HG03196 (cell line): ENCODE results near the gene TMEM30A.

Experiments used
- ATAC-seq: cut with Tn5 transposase; IDR thresholded peaks from one replicate; pipeline ENCODE4 v1.9.1; 2021; ENCODE audit not compliant: unreplicated experiment

Gene TMEM30A

DNA sequence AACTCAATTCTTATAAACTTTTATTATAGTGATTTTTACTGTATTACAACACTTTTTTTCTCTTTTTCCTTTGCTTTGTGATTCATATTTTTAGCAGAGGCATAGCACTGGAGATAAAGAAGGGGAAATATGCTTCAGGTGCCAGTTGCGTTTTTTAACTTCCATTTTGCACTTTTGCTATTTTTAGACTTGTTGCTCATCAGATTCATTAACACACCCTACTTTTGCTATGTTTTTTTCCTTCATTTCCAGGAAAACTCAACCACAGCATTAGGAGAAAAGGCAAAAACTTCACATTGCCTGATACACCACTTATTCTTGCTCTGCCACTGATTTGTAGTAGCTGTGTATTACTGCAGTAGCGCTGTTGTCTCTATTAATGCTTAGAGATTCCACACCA is 8.0 kb upstream of the TMEM30A start:
- ATAC-seq = no peak

DNA sequence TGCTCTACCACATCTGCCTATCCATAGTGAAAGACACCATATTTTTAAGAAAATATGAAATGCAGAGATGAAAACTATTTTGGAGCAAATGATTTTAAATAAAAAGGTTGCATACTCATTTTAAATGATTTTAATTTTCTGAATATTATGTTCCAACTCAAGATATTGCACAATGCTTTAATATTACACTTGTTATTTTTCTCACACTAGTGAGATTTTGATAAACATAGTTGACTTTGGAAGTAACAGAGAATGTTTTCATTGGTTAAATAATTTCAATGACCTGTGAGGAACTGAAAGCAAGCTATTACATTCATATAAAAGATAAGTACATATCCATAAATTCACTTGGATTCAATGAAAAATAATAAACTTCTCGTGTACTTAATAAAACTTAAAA is 7.2 kb upstream of the TMEM30A start:
- no peak for ATAC-seq

DNA sequence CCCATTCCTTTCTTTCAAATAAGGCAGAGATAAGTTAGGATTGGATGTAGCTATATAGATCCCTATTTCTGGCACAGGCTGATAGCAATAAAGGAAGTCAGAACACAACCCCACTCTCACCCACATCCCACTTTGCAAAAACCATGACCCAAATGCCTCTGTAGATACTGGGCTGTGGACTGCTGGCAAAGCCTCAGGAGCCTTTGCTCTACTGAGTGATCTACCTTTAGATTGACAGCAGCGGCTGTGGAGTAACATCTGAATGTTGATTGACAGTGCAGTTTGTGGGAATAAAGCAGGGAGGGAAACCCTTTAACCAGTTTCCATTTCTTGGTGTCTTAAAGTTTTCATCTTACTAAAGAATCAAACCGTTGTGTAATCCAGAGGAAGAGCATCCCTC is 6.7 kb upstream of the TMEM30A start:
- no peak for ATAC-seq

DNA sequence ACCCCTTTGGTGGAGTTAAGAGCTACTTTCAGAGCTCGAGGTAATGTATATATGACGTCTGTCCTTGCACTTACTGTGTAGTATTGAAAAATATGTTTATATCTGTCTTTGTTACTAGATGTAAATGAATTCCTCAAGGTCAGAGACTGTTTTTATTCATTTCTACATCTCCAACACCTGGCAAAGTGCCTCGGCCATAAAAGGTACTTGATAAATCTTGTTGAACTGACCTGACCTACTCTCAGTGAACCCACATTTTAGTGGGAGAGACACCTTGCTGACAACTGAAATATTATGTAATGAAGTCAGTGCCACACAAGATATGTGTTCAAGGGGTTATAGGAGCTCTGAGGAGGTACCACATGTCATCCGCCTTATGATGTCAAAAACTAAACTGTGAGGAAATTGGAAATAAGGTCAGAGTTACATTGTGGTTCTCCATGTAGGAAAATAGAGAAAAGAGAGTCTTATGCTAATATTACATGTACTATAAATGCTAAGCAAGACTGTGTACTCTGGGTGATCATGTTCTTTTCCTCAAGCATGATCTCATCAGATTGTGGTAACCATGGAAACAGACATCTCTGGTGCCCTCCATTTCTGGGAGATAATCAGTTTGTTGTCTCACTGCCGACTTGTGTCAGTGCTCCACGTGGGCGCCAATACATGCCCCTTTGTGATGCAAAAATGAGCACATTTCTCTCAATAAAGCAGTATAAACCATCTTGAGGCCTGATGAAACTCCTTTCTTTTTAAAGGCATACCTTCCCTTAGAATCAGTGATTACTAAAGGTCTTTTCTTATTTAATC is 5.7 kb upstream of the TMEM30A start:
- ATAC-seq = no peak

DNA sequence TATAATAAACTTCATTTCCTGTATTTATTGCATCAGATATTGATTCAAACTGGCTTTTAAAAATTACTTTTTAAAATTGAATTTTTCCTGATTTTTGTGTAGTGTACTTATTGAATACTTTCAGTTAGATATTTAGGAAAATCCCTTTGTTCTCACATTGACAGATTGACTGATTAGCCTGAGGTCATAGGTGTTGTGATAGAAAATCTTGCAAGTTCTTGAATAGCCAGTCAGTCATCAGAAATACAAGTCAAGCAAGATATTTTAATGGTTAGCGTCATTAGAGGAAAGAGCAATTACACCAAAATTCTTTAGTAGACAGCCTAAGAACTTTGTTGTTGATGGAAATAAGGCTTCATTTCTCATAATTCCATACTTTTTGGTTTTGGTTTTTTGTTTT is 3.4 kb upstream of the TMEM30A start:
- no peak for ATAC-seq

DNA sequence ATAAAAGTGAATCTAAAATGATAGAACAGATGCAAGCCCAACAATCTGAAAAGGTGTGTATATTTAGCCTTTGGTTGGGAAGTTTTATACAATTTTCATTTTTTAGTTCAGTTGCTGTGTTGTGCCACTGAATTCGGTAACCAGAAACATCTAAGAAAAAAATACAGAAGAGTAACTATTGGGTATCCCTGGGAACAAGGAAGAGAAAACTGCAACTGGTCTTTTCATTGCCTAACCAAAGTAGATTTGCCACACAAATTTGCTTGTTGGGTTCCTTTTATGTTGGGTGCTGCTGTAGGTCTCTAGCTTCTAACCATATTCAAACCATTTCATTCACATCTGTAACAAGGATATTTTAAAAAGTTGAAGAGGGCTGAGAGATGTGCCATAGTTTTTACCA is 2.8 kb upstream of the TMEM30A start:
- ATAC-seq = no peak

DNA sequence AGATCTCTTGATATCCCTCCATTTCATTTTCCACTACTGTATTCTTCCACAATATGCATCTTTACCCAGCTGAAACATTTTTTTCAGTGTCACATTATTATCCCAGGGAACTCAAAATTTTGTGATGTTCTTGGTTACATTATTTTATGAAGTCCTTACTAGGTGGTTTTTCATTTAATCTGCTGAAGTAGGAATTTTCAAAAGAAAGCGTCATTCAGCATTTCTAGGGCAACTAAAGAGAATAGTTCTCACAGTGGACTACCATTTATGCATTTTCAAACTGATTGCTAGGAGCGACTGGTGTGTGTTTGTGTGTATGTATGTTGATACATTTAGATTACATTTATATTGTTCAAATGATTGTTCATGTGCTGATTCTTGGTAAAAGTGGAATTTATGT is 2.4 kb upstream of the TMEM30A start:
- no peak for ATAC-seq

DNA sequence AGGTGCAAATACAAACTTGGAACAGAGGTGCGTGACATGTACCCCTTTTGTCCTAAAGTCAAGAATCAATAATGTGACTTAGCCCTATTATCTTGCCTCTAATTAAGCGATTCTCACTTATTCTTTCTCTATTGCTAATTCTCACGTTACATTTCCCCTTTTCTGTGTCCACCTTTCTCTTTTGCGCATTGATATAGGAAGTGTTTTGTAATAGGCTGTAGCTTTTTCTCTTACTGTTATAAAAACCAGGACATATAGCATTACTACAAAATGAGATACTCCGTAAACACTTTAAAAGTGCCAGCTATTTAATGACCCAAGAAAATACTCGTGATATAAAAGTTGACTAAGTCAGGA is 669 bp upstream of the TMEM30A start:
- peak; percentile 6 for ATAC-seq

DNA sequence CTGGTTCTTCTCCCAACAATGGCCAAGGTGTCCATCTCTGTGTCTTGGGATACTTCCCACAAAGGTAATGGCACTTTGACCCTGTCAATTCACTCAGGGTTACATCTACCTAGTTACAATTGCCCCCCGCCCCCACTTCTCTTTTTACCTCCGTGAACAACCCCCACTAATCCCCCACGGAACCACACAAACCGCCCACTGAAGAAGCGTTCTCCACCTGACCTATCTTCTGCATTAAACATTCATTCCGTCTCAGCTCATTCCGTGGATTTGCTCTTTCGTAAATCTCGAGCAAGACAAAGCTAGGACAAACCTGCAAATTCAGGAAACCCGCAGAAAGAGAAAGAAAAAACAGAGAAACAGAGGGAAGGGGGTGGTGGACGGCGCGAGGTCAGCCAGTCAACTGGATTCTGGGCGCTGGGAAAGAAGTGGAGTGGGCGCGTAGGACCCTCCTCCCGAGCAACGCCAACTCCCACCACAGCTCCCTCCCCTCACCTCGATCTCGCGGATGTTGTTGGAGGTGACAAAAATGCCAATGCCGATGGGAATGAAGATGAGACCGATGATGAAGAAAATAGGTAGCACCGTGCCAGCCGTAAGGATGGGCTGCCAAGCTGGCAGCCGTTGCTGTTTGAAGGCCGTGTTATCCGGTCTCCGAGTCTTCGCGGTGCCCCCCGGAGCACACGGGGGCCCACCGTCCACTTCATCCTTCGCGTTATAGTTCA is 523 bp downstream of the TMEM30A start:
- peak; percentile 1 for ATAC-seq

DNA sequence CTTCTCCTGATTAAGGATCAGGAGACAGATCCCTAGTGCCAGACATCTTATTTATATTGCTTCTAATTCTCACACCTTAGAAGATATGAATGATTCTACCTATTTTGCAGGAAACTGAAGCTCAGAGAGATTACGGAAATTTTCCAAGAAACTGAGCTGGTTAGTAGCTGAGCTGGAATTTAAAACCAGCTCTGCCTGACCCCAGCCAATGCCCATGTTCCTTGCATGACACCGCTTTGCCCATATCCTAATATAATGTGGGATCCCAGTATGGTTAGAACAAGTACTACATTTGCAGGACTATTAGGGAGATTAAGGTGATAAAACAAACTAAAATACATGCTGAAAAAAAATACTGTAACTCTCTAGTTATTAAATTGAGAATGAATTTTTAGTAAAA is 1.9 kb downstream of the TMEM30A start:
- ATAC-seq = no peak

DNA sequence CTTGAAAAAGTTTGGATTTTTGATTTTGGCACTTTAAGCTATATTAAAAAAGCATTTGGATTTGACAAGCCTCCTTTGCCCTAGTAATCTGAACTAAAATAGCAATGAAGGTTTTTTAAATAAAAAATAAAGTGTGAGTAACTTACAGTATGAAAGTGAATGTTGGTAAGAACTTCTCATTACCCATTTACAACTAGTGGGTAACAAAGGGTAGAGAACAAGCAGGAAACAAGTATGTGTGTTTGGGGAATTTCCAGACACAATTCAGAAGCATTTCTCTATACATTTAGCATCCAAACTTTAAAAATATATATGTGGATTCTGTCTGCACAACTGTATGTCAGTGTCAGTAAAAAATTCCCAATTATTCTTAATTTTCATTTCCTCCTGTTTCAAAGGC is 2.9 kb downstream of the TMEM30A start:
- no peak for ATAC-seq

DNA sequence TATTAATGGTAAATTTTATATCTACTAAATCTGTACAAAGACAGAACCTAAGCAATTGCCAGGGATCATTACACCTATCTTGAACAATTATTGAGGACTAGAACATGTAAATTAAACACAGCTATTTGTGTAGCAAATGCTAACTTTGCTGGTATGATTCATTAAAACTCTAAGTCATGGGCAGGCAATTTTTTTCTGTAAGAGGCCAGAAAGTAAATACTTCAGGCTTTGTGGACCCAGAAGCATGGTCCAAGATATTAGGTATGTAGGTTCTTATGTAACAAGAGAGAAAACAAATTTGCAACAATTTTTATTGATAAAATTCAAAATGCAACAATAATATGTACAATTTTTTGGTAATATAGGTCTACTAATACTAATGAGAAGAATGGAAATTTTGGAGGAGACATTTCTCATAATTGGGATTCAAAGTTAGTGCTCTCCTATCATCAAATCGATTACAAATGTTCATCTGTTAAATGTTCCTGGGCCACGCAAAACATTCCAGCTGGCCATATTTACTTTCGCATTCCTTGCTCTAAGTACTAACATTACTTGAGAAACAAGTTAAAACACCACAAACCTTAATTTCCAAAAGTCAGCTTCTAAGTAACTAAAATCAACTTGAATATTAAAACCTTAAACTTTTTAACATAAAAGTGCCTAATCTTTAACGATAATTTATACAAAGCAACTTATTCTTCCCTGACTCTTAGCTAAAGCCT is 4.3 kb downstream of the TMEM30A start:
- ATAC-seq = no peak

DNA sequence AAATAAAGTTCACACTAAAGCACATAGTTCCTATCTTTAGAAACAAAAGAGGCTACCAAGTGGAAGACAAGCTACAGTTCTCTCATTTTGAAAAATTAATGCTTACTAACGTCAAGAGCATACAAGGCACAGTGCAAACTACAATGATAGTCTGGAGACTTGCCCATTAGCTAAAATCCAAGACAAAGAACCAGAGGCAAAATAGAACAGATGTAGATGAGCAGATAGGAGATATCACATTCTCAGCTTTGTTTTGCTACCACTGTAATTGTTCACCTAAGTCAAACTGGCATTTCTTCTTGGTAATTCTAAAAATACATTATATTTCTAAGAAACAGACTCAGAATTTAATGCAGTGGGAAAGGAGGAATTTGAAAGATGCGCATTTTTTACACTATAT is 5.2 kb downstream of the TMEM30A start:
- no peak for ATAC-seq

DNA sequence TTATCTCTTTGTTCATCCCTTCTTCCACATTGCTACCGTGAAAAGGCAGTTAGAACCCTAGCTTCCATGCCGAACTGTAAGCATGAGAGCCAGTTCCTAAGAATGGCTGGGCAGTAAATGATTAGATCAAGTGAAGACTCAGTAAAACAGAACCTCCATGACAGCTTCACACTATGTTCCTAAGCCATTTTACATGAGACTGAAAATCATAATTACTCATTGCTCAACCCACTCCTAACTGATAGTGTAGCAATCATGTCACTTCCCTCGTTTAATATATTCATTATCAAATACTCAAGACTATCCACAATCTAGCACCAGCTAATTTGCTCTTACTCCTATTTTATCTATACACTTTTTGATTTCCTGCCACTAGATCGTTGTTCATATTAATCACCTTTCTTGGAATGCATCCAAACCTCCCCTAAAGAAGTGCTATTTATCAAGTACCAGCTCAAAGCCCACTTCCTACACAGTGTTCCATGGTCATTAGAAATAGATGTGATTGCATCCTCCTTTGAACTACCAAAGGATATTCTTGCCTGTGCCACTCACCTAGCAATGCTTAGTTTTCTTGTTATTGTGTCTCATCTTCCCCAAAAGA is 6.0 kb downstream of the TMEM30A start:
- ATAC-seq = no peak

DNA sequence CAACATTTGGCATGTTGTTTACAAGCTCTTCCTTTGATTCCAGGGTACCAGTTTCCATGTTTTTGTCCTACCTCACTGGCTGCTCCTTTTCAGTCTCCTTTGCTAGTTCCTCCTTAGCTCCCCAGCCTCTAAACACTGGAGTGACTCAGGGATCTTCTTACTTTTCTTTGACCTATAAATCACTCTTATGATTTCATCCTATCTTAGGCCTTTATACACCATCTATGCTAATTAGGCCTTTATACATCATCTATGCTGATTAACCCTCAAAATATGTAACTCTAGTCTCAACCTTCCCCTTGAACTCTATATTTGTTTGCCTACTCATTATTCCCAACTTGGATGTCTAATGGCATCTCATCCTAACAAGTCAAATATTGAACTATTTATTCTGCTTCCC is 9.5 kb downstream of the TMEM30A start:
- ATAC-seq = no peak

DNA sequence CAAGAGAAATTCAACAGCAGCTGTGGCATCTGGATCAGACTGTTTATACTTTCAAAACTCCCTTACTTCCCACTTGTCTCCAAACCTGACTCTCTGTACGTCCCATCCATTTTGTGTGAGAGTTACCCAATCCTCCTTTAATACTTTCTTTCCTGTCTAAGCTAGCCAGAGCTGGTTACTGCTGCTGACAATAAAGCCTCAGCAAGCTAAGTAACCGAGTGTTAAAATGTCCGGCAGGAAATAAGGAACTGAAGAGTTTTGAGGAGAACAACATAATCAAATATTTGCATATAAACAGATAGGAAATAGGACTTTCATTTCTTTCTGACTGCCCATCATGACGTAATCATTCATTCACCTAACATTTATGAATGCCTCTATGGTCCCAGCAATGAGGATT is 11.6 kb downstream of the TMEM30A start:
- ATAC-seq = no peak

DNA sequence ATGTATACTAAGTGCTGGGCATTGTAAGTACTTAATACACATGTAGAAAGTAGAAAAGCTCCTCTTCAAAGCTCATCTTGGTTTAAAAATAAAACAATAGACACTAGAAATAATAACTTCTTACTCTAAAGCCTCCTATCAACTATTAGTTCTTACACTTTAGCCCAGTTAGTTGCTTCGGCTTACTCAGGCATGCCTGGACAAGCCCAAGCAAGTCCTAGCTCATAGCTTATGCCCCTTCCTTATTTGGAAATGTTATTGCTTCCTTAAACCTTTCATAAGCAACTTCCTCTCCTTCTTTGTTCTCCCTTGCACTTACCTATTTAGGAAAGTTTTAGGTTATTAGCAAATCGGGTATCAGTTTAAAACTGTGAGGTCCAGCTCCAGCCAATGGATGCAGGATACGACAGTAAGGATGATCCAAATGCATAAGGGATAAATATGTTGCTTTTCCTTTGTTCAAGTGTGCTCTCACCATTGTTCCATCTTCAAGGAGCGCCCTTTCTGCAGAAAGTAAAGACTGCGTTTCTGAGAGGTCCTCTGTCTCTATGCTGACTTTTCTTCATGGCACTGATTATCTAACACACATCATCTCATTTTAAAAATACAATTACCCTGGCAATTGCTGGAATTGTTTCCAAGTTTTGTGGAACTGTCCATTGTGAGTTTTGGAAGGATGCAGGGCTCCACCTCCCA is 12.3 kb downstream of the TMEM30A start:
- no peak for ATAC-seq

DNA sequence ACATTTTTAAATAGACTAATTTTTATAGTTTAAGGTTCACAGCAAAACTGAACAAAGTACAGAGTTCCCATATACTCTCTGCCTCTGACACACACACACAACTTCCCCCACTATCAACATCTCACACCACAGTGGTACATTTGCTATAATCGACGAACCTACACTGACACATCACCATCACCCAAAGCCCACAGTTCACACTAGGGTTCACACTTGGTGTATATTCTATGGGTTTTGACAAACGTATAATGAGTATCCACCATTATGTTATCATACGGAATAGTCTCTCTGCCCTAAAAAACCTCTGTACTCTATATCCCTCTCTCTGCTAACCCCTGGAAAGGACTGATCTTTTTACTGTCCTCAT is 15.6 kb downstream of the TMEM30A start:
- no peak for ATAC-seq

DNA sequence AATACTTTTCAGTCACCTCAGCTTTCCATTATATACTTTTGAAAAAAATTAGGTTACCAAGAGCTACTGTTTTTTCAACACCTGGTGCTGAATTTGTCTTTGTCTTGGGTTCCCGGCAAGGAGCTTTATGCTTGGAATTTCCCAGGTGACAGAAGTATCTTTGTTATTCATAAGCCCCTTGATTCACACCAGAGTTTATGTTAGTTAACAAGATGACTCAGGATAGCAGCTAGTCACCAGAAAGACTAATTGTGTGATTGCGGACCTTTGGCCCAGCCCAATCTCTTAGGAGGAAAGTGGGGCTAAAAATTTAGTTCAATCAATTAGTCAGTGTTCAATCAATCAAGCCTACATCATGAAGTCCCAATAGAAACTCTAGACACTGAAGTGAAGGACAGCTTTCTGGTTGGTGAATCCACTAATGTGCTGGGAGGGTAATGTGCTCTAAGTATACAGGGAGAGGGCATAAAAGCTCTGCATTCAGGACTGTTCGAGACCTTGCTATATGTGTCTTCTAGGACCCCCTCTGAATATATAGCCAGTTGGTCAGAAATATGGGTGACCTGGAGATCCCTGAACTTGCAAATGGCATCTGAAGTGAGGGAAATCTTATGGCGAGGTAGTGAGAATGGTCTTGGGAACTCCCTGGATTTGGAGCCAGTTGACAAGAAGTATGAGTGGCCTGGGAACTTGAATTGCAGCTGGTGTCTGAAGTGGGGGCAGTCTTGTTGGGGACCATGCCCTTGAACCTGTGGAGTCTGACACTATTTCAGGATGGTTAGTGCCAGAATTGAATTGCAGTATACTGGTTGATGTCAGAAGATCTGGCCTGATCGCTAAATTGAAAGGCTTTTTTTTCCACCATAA is 16.2 kb downstream of the TMEM30A start:
- ATAC-seq = no peak

DNA sequence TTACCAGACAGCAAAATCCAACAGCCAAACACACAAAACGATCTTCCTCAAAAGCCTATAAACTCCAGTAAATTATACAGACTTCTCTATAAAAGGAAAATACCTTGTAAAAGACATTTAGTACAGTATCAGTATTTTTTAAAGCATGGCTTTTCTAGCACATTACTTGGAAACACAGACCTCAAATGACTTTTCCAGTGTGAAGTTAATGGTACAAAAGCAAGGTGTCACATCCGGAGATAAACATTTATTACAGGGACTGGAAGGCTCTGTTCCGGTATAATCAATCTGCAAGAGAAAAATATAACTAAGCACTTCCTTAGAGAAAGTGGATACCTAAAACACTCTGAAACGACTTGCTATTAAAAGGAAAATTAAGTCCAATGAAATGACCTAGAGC is 17.1 kb downstream of the TMEM30A start:
- no peak for ATAC-seq
